Mesenchymal stem cell (in vitro differentiated cells and primary cell): Measurements from ENCODE around the gene MACROD2.

Experiments used
- DNase-seq: peaks from one replicate; pipeline ENCODE4 v3.0.0-alpha.2; 2013
- H2AFZ ChIP-seq: one replicate; pipeline ENCODE4 v1.6.1; 2013; ENCODE audit warnings: low read depth, mild to moderate bottlenecking, control low read depth, inconsistent platforms, low read length, moderate library complexity
- H2AK5ac ChIP-seq: 2 replicates; pipeline ENCODE4 v1.6.1; 2013; ENCODE audit warnings: low read length, moderate library complexity, mild to moderate bottlenecking, inconsistent platforms; ENCODE audit not compliant: severe bottlenecking
- H2BK120ac ChIP-seq: one replicate; pipeline ENCODE4 v1.6.1; 2013; ENCODE audit warnings: low read depth, mild to moderate bottlenecking, inconsistent platforms, low read length, moderate library complexity
- H2BK12ac ChIP-seq, 2 experiments: one replicate each; pipeline ENCODE4 v1.6.1; 2013; ENCODE audit warnings: inconsistent platforms in 2 of 2, low read length in 2 of 2, mild to moderate bottlenecking in 2 of 2, moderate library complexity in 2 of 2, control low read depth in 1 of 2
- H2BK15ac ChIP-seq: one replicate; pipeline ENCODE4 v1.6.1; 2013; ENCODE audit warnings: mild to moderate bottlenecking, low read depth, inconsistent platforms; ENCODE audit not compliant: poor library complexity, severe bottlenecking
- H2BK5ac ChIP-seq: 2 replicates; pipeline ENCODE4 v1.6.1; 2013; ENCODE audit warnings: low read depth, mild to moderate bottlenecking, low read length, control low read depth, inconsistent platforms; ENCODE audit not compliant: poor library complexity, severe bottlenecking
- H3K14ac ChIP-seq, 2 experiments: one replicate each; pipeline ENCODE4 v1.6.1; 2013; ENCODE audit warnings: inconsistent platforms in 2 of 2, low read length in 2 of 2, control low read depth in 1 of 2, mild to moderate bottlenecking in 1 of 2, moderate library complexity in 1 of 2
- H3K18ac ChIP-seq, 2 experiments: one replicate each; pipeline ENCODE4 v1.6.1; 2013; ENCODE audit warnings: inconsistent platforms in 2 of 2, low read length in 2 of 2, control low read depth in 1 of 2, low read depth in 1 of 2, mild to moderate bottlenecking in 1 of 2
- H3K23ac ChIP-seq, 2 experiments: one replicate each; pipeline ENCODE4 v1.6.1; 2013; ENCODE audit warnings: inconsistent platforms in 2 of 2, low read length in 2 of 2, mild to moderate bottlenecking in 2 of 2, moderate library complexity in 2 of 2, control low read depth in 1 of 2
- H3K27ac ChIP-seq: 2 replicates; pipeline ENCODE4 v1.5.1; 2013; ENCODE audit warnings: mild to moderate bottlenecking, moderate library complexity, low read length, control low read depth, inconsistent platforms; ENCODE audit not compliant: poor library complexity, severe bottlenecking
- H3K27me3 ChIP-seq, 2 experiments: 2 replicates each; pipeline versions ENCODE4 v1.6.1 to v1.7.0; 2013; ENCODE audit warnings: low read length in 2 of 2, mild to moderate bottlenecking in 2 of 2, moderate library complexity in 2 of 2, control low read depth in 1 of 2, inconsistent platforms in 1 of 2; ENCODE audit not compliant: control insufficient read depth in 1 of 2, insufficient read depth in 1 of 2
- H3K36me3 ChIP-seq, 2 experiments: 2 replicates each; pipeline versions ENCODE4 v1.6.1 to v1.7.0; 2013; ENCODE audit warnings: low read length in 2 of 2, control low read depth in 1 of 2, inconsistent platforms in 1 of 2, low read depth in 1 of 2, mild to moderate bottlenecking in 1 of 2; ENCODE audit not compliant: insufficient read depth in 2 of 2, control insufficient read depth in 1 of 2
- H3K4ac ChIP-seq, 2 experiments: one replicate each; pipeline ENCODE4 v1.6.1; 2013; ENCODE audit warnings: inconsistent platforms in 2 of 2, low read length in 2 of 2, mild to moderate bottlenecking in 2 of 2, moderate library complexity in 2 of 2, control low read depth in 1 of 2, low read depth in 1 of 2
- H3K4me1 ChIP-seq: 2 replicates; pipeline ENCODE4 v1.6.1; 2013; ENCODE audit warnings: low read depth, low read length, control low read depth; ENCODE audit not compliant: control insufficient read depth, insufficient read depth
- H3K4me2 ChIP-seq: 2 replicates; pipeline ENCODE4 v1.6.1; 2013; ENCODE audit warnings: low read length, mild to moderate bottlenecking, inconsistent platforms; ENCODE audit not compliant: poor library complexity, severe bottlenecking
- H3K4me3 ChIP-seq, 2 experiments: 2 replicates each; pipeline versions ENCODE4 v1.5.1 to v1.7.0; 2013; ENCODE audit warnings: low read length in 2 of 2, mild to moderate bottlenecking in 2 of 2, control low read depth in 1 of 2, low read depth in 1 of 2; ENCODE audit not compliant: insufficient read depth in 1 of 2
- H3K79me1 ChIP-seq: replicated peaks from 2 replicates; pipeline ENCODE4 v1.6.1; 2013; ENCODE audit warnings: mild to moderate bottlenecking, control low read depth, low read length, inconsistent platforms; ENCODE audit not compliant: poor library complexity, severe bottlenecking
- H3K9ac ChIP-seq: 2 replicates; pipeline ENCODE4 v1.7.0; 2013; ENCODE audit warnings: mild to moderate bottlenecking, low read length, moderate library complexity
- H3K9me3 ChIP-seq: 2 replicates; pipeline ENCODE4 v1.7.0; 2013; ENCODE audit warnings: mild to moderate bottlenecking, low read length; ENCODE audit not compliant: control insufficient read depth
- H4K8ac ChIP-seq: one replicate; pipeline ENCODE4 v1.6.1; 2013; ENCODE audit warnings: inconsistent platforms, mild to moderate bottlenecking, low read length, moderate library complexity
- H4K91ac ChIP-seq: one replicate; pipeline ENCODE4 v1.6.1; 2013; ENCODE audit warnings: mild to moderate bottlenecking, low read length, inconsistent platforms
- whole genome bisulfite sequencing: methylation state at CpG from one replicate; pipeline ENCODE4 v1.1.7; 2013; ENCODE audit warnings: mixed read lengths; 5-methylcytosine and 5-hydroxymethylcytosine counted together

MACROD2 gene

DNA sequence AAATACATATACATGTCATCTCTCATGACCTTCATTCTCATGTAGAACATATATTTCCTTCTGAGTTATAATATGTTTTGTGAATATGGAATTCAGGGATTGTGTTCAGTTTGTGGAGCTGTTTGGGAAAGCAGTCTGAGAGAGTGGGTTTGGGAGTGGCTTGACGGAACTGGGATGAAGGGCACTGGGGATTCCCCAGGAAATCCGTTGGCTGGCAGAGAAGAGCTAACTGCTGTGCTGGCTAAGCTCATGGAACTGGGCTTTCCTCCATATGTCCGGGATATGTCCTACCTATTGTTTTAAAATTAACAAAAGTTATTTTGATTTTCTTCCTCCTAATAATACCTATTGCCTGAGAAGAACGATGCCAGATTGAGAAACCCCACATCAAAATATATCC lies 701.6 kb downstream of the MACROD2 start:
- Histone ChIP-seq H2AFZ (no peak overlapping the region), H3K36me3 (no peaks in the 10 kb centered on the region), H2BK5ac (no peak overlapping the region), H3K4me2 (no peak overlapping the region), H2BK15ac (no peak overlapping the region), H3K9me3 (no peaks in the 10 kb centered on the region), H3K27me3 (no peaks in the 10 kb centered on the region), H3K4ac (no peak overlapping the region), H4K8ac (no peak overlapping the region), H3K14ac (no peak overlapping the region), H2AK5ac (no peak overlapping the region), H3K79me1 (no peaks in the 10 kb centered on the region), H4K91ac (no peak overlapping the region), H3K4me1 (no peaks in the 10 kb centered on the region), H3K9ac (no peak overlapping the region), H2BK120ac (no peak overlapping the region), H3K23ac (no peak overlapping the region), H3K27ac (no peak overlapping the region), H2BK12ac (no peak overlapping the region), H3K4me3 (no peak overlapping the region), H3K18ac (no peak overlapping the region)
- 76% methylated on average over 3 of the region's 4 CpGs for WGBS
- no peak for DNase-seq

GRCh38 chr20:14698125-14698524 lies 702.8 kb downstream of the MACROD2 start:
- no peak overlapping the region for H3K23ac ChIP-seq
- DNase-seq: no peak
- no peak overlapping the region for H2BK12ac ChIP-seq
- H3K9ac ChIP-seq: no peak overlapping the region
- no peak overlapping the region for H4K8ac ChIP-seq
- no peak overlapping the region for H2AFZ ChIP-seq
- H3K4me2 ChIP-seq: no peak overlapping the region
- no peak overlapping the region for H2AK5ac ChIP-seq
- H3K4me3 ChIP-seq: no peak overlapping the region
- 82% methylated on average over 4 of the region's 4 CpGs for WGBS
- H3K14ac ChIP-seq: no peak overlapping the region
- no peaks in the 10 kb centered on the region for H3K9me3 ChIP-seq
- no peak overlapping the region for H3K18ac ChIP-seq
- no peak overlapping the region for H3K27ac ChIP-seq
- no peak overlapping the region for H4K91ac ChIP-seq
- no peaks in the 10 kb centered on the region for H3K4me1 ChIP-seq
- no peaks in the 10 kb centered on the region for H3K79me1 ChIP-seq
- H2BK5ac ChIP-seq: no peak overlapping the region
- no peaks in the 10 kb centered on the region for H3K36me3 ChIP-seq
- no peaks in the 10 kb centered on the region for H3K27me3 ChIP-seq
- H2BK120ac ChIP-seq: no peak overlapping the region
- no peak overlapping the region for H3K4ac ChIP-seq
- H2BK15ac ChIP-seq: no peak overlapping the region

- Histone ChIP-seq H3K36me3 (no peaks in the 10 kb centered on the region), H3K23ac (no peak overlapping the region), H3K14ac (no peak overlapping the region), H3K4me2 (no peak overlapping the region), H2AFZ (no peak overlapping the region), H3K9me3 (no peaks in the 10 kb centered on the region), H3K9ac (no peak overlapping the region), H3K27me3 (no peaks in the 10 kb centered on the region), H4K8ac (no peak overlapping the region), H3K4me3 (no peak overlapping the region), H3K4ac (no peak overlapping the region), H2BK120ac (no peak overlapping the region), H3K79me1 (no peaks in the 10 kb centered on the region), H2AK5ac (no peak overlapping the region), H3K18ac (no peak overlapping the region), H2BK15ac (no peak overlapping the region), H4K91ac (no peak overlapping the region), H3K4me1 (no peaks in the 10 kb centered on the region), H2BK12ac (no peak overlapping the region), H3K27ac (no peak overlapping the region), H2BK5ac (no peak overlapping the region)
- DNase-seq: no peak
- WGBS: 100% methylated on average over 2 of the region's 3 CpGs
Measured at GRCh38 chr20:14698605-14699373, 703.5 kb downstream of the MACROD2 start.

DNA sequence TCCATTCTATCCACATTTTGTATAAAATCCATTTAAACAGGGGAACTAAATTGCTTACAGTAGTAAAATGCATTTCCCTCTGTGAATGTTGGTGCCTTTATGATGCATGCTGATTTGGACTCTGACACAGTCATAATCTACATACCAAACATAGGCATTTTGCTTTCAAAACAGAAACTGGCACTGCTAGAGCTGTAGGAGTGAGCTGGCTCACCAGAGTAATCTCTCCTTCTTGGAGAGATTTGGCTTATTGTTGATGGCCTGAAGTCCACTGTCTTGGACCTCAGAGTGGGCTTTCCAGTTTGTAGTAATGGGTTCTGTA lies 705.3 kb downstream of the MACROD2 start:
- H3K4me1 ChIP-seq: no peaks in the 10 kb centered on the region
- no peak overlapping the region for H3K9ac ChIP-seq
- no peak overlapping the region for H2BK15ac ChIP-seq
- H2BK5ac ChIP-seq: no peak overlapping the region
- no peak overlapping the region for H3K4me2 ChIP-seq
- H3K9me3 ChIP-seq: no peaks in the 10 kb centered on the region
- H3K36me3 ChIP-seq: no peaks in the 10 kb centered on the region
- DNase-seq: peak; percentile 20
- H3K4me3 ChIP-seq: no peak overlapping the region
- no peak overlapping the region for H4K8ac ChIP-seq
- no peak overlapping the region for H2AK5ac ChIP-seq
- no peak overlapping the region for H3K14ac ChIP-seq
- H3K18ac ChIP-seq: no peak overlapping the region
- H3K4ac ChIP-seq: no peak overlapping the region
- no peak overlapping the region for H2AFZ ChIP-seq
- no peak overlapping the region for H4K91ac ChIP-seq
- peak overlapping the region; percentile 77 for H3K27ac ChIP-seq
- no peak overlapping the region for H2BK120ac ChIP-seq
- no peaks in the 10 kb centered on the region for H3K27me3 ChIP-seq
- H2BK12ac ChIP-seq: no peak overlapping the region
- H3K23ac ChIP-seq: no peak overlapping the region
- no peaks in the 10 kb centered on the region for H3K79me1 ChIP-seq
